Measurements from ENCODE around the gene SH2D7.

- TF ChIP-seq CTCF (IDR thresholded peaks at IDR 0.05) (no peak), POLR2A (IDR thresholded peaks at IDR 0.05) (no peak), EP300 (IDR thresholded peaks at IDR 0.05) (no peak)
These were observed 33.1 kb upstream of the SH2D7 start for GRCh38 chr15:78059110-78059839.
